T-helper 2 cell treated with Interferon-gamma antibody and Interleukin-4, amounts not matched to agents 5 μg/mL and 100 μg/mL, for 36 hours (primary cell): ENCODE results near the gene ADSL.
"Not testable (repeated sequence)": the region's sequence is repeated elsewhere in the genome, so short reads cannot be mapped to it uniquely, and the experiment has no call there.

Experiments used
- DNase-seq: peaks from one replicate; pipeline ENCODE4 v3.0.0; 2021; ENCODE audit warnings: low spot score
- H3K27ac Mint-ChIP-seq: one replicate; pipeline ENCODE4 v1.8.0; 2021; ENCODE audit warnings: mild to moderate bottlenecking, mixed read lengths
- H3K27me3 Mint-ChIP-seq: one replicate; pipeline ENCODE4 v1.8.0; 2021; ENCODE audit warnings: low read depth, mixed read lengths
- H3K36me3 Mint-ChIP-seq: one replicate; pipeline ENCODE4 v1.8.0; 2021; ENCODE audit warnings: low read depth, mixed read lengths
- H3K4me1 Mint-ChIP-seq: one replicate; pipeline ENCODE4 v1.8.0; 2021; ENCODE audit warnings: low read depth, mixed read lengths
- H3K4me3 Mint-ChIP-seq: one replicate; pipeline ENCODE4 v1.8.0; 2022; ENCODE audit warnings: mild to moderate bottlenecking, moderate library complexity, mixed read lengths
- H3K9me3 Mint-ChIP-seq: one replicate; pipeline ENCODE4 v1.8.0; 2021; ENCODE audit warnings: mixed read lengths

ADSL gene

GRCh38 chr22:40346185-40347118 is at the start of gene ADSL:
TSS of gene ADSL (plus strand) at chr22:40346500. CDS start at chr22:40346559, 59 bp downstream.
- H3K36me3 Mint-ChIP-seq = peaks cover 23% of the 10 kb centered on the region

GRCh38 chr22:40300316-40300715 is 46.0 kb upstream of the ADSL start:
- Mint-ChIP-seq H3K4me1 (peaks cover 20% of the 10 kb centered on the region), H3K27ac (no peak overlapping the region), H3K36me3 (peaks cover 52% of the 10 kb centered on the region), H3K9me3 (no peaks in the 10 kb centered on the region), H3K4me3 (no peak overlapping the region), H3K27me3 (no peaks in the 10 kb centered on the region)
- DNase-seq = no peak

More at GRCh38 chr22:40346185-40347118, at the start of gene ADSL:
- DNase-seq = peak; percentile 86
- Mint-ChIP-seq H3K9me3 (no peaks in the 10 kb centered on the region), H3K4me3 (peak within 1 kb of the TSS; percentile 98), H3K27ac (peak within 1 kb of the TSS; percentile 98), H3K27me3 (no peaks in the 10 kb centered on the region), H3K4me1 (peaks cover 34% of the 10 kb centered on the region)

- H3K27me3 Mint-ChIP-seq = no peaks in the 10 kb centered on the region
- peak; percentile 11 for DNase-seq
- H3K36me3 Mint-ChIP-seq = peaks cover 49% of the 10 kb centered on the region
- H3K27ac Mint-ChIP-seq = no peak overlapping the region
- H3K9me3 Mint-ChIP-seq = no peaks in the 10 kb centered on the region
- no peak overlapping the region for H3K4me3 Mint-ChIP-seq
- peaks cover 20% of the 10 kb centered on the region for H3K4me1 Mint-ChIP-seq
Observed at GRCh38 chr22:40300884-40301672, 45.2 kb upstream of the ADSL start.

GRCh38 chr22:40302149-40302548 is 44.2 kb upstream of the ADSL start:
- H3K4me1 Mint-ChIP-seq = peaks cover 20% of the 10 kb centered on the region
- no peak overlapping the region for H3K4me3 Mint-ChIP-seq
- H3K9me3 Mint-ChIP-seq = no peaks in the 10 kb centered on the region
- H3K27ac Mint-ChIP-seq = no peak overlapping the region
- DNase-seq = no peak
- H3K36me3 Mint-ChIP-seq = peaks cover 42% of the 10 kb centered on the region
- H3K27me3 Mint-ChIP-seq = no peaks in the 10 kb centered on the region

- no peaks in the 10 kb centered on the region for H3K27me3 Mint-ChIP-seq
- H3K4me1 Mint-ChIP-seq = peaks cover 33% of the 10 kb centered on the region
- H3K27ac Mint-ChIP-seq = no peak overlapping the region
- peaks cover 55% of the 10 kb centered on the region for H3K36me3 Mint-ChIP-seq
- no peaks in the 10 kb centered on the region for H3K9me3 Mint-ChIP-seq
- DNase-seq = no peak
- no peak overlapping the region for H3K4me3 Mint-ChIP-seq
Observed at GRCh38 chr22:40305625-40306024, 40.7 kb upstream of the ADSL start.

- no peaks in the 10 kb centered on the region for H3K27me3 Mint-ChIP-seq
- H3K36me3 Mint-ChIP-seq = peaks cover 59% of the 10 kb centered on the region
- H3K4me1 Mint-ChIP-seq = peaks cover 22% of the 10 kb centered on the region
- no peaks in the 10 kb centered on the region for H3K9me3 Mint-ChIP-seq
- DNase-seq = no peak
- H3K4me3 Mint-ChIP-seq = peak overlapping the region; percentile 19
- H3K27ac Mint-ChIP-seq = no peak overlapping the region
Observed at GRCh38 chr22:40308999-40309573, 37.2 kb upstream of the ADSL start.

- H3K9me3 Mint-ChIP-seq = no peaks in the 10 kb centered on the region
- H3K4me3 Mint-ChIP-seq = no peak overlapping the region
- no peak overlapping the region for H3K27ac Mint-ChIP-seq
- no peak for DNase-seq
- peaks cover 22% of the 10 kb centered on the region for H3K4me1 Mint-ChIP-seq
- peaks cover 62% of the 10 kb centered on the region for H3K36me3 Mint-ChIP-seq
- no peaks in the 10 kb centered on the region for H3K27me3 Mint-ChIP-seq
Observed at GRCh38 chr22:40309631-40310030, 36.7 kb upstream of the ADSL start.

- no peaks in the 10 kb centered on the region for H3K9me3 Mint-ChIP-seq
- H3K27ac Mint-ChIP-seq = no peak overlapping the region
- H3K4me1 Mint-ChIP-seq = peaks cover 21% of the 10 kb centered on the region
- peaks cover 63% of the 10 kb centered on the region for H3K36me3 Mint-ChIP-seq
- DNase-seq = no peak
- no peaks in the 10 kb centered on the region for H3K27me3 Mint-ChIP-seq
- no peak overlapping the region for H3K4me3 Mint-ChIP-seq
Observed at GRCh38 chr22:40310081-40310767, 36.1 kb upstream of the ADSL start.

GRCh38 chr22:40310768-40311120 is 35.6 kb upstream of the ADSL start:
- DNase-seq = no peak
- Mint-ChIP-seq H3K27me3 (no peaks in the 10 kb centered on the region), H3K27ac (no peak overlapping the region), H3K4me3 (no peak overlapping the region), H3K4me1 (peaks cover 21% of the 10 kb centered on the region), H3K9me3 (no peaks in the 10 kb centered on the region), H3K36me3 (peaks cover 65% of the 10 kb centered on the region)

GRCh38 chr22:40311646-40312045 is 34.7 kb upstream of the ADSL start:
- H3K4me3 Mint-ChIP-seq, H3K27me3 Mint-ChIP-seq, H3K9me3 Mint-ChIP-seq, DNase-seq, H3K27ac Mint-ChIP-seq: not testable (repeated sequence)
- Mint-ChIP-seq H3K4me1 (peaks cover 21% of the 10 kb centered on the region), H3K36me3 (peaks cover 70% of the 10 kb centered on the region)

- DNase-seq = no peak
- Mint-ChIP-seq H3K27ac (no peak overlapping the region), H3K9me3 (no peaks in the 10 kb centered on the region), H3K4me3 (no peak overlapping the region), H3K36me3 (peaks cover 74% of the 10 kb centered on the region), H3K27me3 (no peaks in the 10 kb centered on the region), H3K4me1 (peaks cover 21% of the 10 kb centered on the region)
Observed at GRCh38 chr22:40312050-40312449, 34.2 kb upstream of the ADSL start.

- no peak for DNase-seq
- peaks cover 74% of the 10 kb centered on the region for H3K36me3 Mint-ChIP-seq
- H3K4me1 Mint-ChIP-seq = peaks cover 13% of the 10 kb centered on the region
- H3K4me3 Mint-ChIP-seq = no peak overlapping the region
- no peak overlapping the region for H3K27ac Mint-ChIP-seq
- H3K9me3 Mint-ChIP-seq = no peaks in the 10 kb centered on the region
- H3K27me3 Mint-ChIP-seq = no peaks in the 10 kb centered on the region
Observed at GRCh38 chr22:40313007-40313406, 33.3 kb upstream of the ADSL start.

- no peak for DNase-seq
- H3K27ac Mint-ChIP-seq = no peak overlapping the region
- H3K27me3 Mint-ChIP-seq = no peaks in the 10 kb centered on the region
- H3K36me3 Mint-ChIP-seq = peaks cover 65% of the 10 kb centered on the region
- no peak overlapping the region for H3K4me3 Mint-ChIP-seq
- H3K4me1 Mint-ChIP-seq = peaks cover 5% of the 10 kb centered on the region
- no peaks in the 10 kb centered on the region for H3K9me3 Mint-ChIP-seq
Observed at GRCh38 chr22:40314041-40314440, 32.3 kb upstream of the ADSL start.
